GM12872 (cell line): Measurements from ENCODE around the gene SKAP2.

Experiments
- TF ChIP-seq, protein P1 (sequence below): IDR thresholded peaks from 3 replicates; pipeline ENCODE4 v1.5.1; 2011; ENCODE audit warnings: low read depth, mild to moderate bottlenecking, low read length, moderate library complexity; ENCODE audit not compliant: insufficient read depth

The SKAP2 gene

DNA sequence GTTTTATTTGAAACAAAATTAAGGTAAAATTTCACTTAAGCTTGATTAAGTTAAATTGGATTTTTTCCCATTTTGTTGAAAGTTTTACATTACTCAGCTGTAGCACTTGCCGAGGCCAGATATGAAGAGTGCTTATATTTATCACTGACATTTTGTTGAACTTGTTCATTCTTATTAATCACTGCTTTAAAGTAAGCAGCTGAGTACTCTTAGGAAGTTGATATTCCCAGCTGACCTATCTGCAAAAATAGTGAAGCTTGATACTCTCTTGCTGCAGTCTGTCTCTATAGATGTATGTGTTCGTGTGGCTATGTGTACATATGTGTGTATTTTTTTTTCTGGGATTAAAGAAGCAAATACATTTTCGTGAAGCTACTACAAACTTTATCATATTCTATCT lies 150.0 kb downstream of the SKAP2 start:
- TF ChIP-seq, protein P1, sequence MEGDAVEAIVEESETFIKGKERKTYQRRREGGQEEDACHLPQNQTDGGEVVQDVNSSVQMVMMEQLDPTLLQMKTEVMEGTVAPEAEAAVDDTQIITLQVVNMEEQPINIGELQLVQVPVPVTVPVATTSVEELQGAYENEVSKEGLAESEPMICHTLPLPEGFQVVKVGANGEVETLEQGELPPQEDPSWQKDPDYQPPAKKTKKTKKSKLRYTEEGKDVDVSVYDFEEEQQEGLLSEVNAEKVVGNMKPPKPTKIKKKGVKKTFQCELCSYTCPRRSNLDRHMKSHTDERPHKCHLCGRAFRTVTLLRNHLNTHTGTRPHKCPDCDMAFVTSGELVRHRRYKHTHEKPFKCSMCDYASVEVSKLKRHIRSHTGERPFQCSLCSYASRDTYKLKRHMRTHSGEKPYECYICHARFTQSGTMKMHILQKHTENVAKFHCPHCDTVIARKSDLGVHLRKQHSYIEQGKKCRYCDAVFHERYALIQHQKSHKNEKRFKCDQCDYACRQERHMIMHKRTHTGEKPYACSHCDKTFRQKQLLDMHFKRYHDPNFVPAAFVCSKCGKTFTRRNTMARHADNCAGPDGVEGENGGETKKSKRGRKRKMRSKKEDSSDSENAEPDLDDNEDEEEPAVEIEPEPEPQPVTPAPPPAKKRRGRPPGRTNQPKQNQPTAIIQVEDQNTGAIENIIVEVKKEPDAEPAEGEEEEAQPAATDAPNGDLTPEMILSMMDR, result no peak

DNA sequence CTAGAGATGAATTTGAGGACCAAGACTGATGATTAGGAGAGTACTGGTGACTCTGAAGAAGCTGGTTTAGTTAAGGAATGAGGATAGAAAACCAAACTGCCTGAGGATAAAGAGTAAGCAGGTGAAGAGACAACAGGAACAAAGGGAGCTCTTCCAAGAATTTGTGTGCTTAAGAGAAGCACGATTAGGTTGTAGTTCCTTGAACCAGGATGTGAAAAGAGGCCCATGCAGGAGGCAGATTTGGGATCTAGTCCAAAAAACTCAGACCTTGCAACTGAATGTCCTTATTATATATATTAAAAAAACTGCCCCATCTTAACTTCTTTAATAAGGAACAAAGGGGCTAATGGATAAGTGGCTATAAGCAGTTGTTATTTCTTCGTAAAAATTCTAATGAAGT lies 150.4 kb downstream of the SKAP2 start:
- TF ChIP-seq, protein P1, result no peak

DNA sequence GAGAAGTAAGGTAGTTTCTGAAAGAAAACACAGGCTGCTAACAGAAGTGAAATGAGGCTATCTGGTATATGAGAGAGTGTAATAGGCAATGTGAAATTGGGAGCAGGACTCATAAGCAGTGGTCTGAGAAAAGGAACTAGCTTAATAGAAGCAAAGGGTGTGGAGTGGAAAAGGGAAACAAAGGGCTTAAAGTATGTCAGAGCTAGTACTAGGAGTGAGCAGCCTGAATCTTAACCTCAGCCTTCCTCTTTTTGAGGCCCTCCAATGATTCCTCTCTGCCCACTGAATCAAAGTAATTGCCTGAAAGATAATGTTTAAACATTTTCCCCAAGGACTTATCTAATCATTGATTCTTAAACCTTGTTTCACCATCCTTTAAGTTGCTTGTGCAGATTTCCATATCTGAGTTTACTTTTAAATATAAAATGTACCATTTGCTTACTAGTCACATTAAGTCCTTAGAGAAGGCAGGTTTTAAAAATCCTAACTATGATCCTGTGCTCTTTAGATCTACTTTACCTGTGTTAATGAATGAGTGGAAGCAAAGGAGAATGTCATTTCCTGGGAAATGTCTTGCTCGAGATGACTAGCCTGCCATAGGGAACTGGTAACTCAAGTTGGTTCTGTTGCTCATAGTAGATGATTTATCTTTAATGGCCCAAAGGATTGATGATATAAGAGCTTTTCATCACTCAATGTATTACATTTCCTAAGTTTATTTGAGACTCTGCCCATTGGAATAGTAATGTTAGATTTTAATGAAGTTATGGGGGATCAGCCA lies 155.0 kb downstream of the SKAP2 start:
- TF ChIP-seq, protein P1, result no peak

DNA sequence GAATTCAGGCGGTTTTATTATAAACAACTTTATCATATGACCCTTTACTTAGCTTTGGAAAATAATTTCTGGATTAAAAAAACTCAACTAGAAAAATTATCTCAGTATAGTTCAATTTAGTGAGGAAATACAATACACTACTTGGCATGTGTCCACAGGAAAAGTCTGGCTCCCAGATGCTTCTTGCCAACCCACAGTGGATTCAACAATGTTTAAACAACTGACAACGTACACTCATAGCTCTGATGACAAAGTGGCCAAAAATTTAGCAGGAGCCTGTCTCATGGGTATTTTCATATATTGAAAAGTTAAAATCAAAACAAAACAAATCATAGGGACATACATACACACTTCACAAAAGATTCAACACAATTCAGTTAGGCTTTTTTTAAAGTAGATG lies 158.8 kb downstream of the SKAP2 start:
- TF ChIP-seq, protein P1, result no peak

DNA sequence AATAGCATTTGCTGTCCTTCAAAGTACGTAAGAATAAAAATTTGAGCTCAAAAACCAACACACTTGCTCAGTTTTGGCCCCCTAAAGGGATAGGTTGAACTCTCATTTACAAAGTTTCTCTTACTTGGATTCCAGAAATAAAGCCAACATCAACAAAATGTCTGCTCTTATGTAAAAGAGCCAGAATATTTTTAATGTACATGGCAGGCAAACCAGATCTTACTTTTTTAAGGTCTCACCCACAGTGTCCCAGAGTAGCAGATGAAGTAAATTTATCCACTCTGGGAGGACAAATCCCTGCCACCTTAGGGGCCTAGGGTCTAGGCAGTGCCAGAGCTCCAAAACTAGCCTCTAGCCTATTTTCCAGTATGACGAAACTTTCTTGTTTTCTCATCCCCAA lies 159.6 kb downstream of the SKAP2 start:
- TF ChIP-seq, protein P1, result no peak

DNA sequence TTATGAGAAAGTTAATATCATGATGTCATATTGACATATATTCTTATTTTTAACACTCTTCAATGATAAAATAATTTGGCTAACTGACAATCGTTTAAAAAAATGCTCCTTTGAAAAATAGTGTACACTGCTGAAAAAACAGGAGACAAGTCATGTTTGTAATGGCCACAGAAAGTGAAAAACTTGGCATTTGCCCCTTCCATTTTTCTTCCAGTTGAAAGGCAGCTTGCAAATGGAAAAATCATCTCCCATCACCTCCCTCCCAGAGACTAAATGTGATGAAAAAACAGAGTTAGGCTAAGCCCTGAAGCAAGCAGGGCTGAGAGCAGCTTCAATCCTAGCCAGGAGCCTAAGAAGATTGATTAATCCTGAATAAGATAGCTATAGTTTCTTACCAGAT lies 160.4 kb downstream of the SKAP2 start:
- TF ChIP-seq, protein P1, result no peak

DNA sequence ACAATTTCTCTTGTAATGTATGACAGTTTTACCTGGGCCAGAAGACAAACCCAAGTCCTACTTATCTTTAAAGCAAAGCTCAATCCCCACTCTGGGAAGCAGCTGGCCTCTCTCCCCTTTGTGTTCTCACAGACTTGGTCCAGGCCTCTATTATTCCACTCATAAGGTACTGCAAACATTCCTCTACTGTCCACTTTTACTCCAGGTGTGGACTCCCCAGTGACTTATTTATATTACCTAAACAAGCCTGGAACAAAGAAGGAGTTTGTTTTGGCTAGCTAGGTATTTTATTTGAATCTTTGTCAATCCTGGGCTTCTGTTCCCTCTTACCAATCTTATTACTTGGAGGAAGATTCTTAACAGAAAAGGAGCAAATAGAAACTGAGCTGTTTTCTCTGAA lies 163.5 kb downstream of the SKAP2 start:
- TF ChIP-seq, protein P1, result no peak
